GM21515 (cell line): Measurements from ENCODE around the gene IGFBP1.
"Not testable (repeated sequence)": the region's sequence is repeated elsewhere in the genome, so short reads cannot be mapped to it uniquely, and the experiment has no call there.

Source experiments
- ATAC-seq: cut with Tn5 transposase; IDR thresholded peaks from one replicate; pipeline ENCODE4 v1.9.1; 2021; ENCODE audit not compliant: unreplicated experiment

IGFBP1 gene

DNA sequence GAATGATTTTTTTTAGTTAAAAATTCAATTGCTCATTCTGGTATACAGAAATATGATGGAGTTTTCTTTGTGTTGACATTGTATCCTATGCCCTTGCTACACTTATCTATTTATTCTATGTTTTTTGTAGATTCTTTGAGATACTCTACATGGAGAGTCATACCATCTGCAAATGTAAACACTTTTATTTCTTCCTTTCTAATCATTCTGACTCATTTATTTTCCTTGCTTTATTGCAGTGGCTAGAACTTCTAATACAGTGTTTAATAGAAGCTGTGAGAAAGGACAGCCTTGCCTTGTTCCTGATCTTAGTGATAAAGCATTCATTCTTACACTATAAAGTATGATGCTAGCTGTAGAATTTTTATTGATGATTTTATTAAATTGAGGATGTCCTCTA lies 42.7 kb downstream of the IGFBP1 start:
- no peak for ATAC-seq

GRCh38 chr7:45937301-45937700 lies 49.0 kb downstream of the IGFBP1 start:
- no peak for ATAC-seq

DNA sequence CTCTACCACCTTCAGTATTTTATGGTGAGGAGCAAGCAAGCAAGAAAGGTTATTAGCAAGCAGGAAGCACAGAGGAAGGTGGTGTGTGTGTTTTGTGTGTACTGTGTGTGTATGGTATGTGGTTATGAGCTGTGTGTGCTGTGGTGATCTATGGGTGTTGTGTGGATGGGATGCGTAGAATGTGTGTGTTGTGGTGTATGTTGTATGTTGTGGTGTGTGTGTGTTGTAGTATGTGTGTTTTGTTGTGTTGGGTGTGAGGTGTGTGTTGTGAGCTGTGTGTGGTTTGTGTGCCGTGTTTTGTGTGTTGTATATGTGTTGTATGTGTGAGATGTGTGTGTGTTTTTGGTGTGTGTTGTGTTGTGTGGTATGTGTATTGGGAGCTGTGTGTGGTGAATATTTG lies 49.6 kb downstream of the IGFBP1 start:
- ATAC-seq = no peak

- ATAC-seq = no peak
Observed at GRCh38 chr7:45938626-45939302, 50.5 kb downstream of the IGFBP1 start.

DNA sequence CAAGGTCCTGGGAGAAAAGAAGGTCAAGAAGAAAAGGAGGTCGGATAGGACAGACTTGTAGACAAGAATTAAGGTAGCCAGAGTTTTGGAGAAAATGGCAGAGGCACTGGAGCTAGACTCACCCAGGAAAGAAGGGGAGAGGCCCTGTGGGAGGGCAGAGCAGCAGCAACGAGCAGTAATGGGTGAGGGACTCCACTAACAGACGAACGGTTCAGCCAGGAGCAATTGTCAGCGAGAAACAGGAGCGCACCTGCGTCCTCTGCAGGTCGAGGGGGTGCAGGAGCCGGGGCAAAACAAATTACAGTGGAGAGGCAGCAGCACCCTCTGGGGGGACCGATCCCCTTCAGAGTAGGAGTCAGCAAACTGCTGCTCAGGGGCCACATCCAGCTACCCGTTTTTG lies 51.3 kb downstream of the IGFBP1 start:
- no peak for ATAC-seq

DNA sequence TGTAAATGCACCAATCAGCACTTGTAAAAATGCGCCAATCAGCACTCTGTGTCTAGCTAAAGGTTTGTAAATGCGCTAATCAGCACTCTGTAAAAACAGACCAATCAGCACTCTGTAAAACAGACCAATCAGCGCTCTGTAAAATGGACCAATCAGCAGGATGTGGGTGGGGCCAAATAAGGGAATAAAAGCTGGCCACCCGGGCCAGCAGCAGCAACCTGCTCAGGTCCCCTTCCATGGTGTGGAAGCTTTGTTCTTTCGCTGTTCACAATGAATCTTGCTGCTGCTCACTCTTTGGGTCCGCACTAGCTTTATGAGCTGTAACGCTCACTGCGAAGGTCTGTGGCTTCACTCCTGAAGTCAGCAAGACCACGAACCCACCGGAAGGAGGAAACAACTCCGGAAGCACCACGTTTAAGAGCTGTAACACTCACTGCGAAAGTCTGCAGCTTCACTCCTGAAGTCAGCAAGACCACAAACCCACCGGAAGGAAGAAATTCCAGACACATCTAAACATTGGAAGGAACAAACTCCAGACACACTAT lies 52.0 kb downstream of the IGFBP1 start:
- ATAC-seq = not testable (repeated sequence)

DNA sequence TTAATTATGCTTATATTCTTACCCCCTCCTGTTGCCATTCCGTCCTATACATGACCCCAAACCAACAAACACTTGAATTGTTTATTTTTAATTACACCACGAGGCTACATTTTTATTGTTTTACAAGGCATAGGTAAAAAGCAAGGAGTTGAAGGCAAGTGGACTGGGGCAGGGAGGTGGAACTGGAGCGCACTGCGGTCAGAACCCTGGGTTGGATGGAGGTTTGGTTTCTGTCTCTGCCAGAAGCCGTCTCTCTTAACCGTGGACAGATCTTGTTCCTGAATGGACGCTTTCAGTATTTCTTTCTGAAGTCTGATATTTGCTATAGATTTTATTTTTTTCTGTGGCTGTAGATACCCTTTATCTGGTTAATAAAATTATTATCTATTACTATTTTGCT lies 52.7 kb downstream of the IGFBP1 start:
- no peak for ATAC-seq
